ENCODE data around the gene CST11.

Gene CST11

GRCh38 chr20:23419995-23420901, 32.4 kb downstream of the CST11 start:
- peak in 1 of 2 experiments; percentile 27 for DNase-seq

GRCh38 chr20:23419657-23419994, 33.0 kb downstream of the CST11 start:
- no peak for DNase-seq

GRCh38 chr20:23417861-23418260, 34.8 kb downstream of the CST11 start:
- DNase-seq = no peak

GRCh38 chr20:23415959-23416583, 36.6 kb downstream of the CST11 start:
- no peak for DNase-seq

GRCh38 chr20:23415555-23415954, 37.1 kb downstream of the CST11 start:
- no peak for DNase-seq

GRCh38 chr20:23414526-23415188, 38.0 kb downstream of the CST11 start:
- no peak for DNase-seq

- no peak for DNase-seq
Measured at GRCh38 chr20:23413862-23414422, 38.7 kb downstream of the CST11 start.

- DNase-seq = no peak
Measured at GRCh38 chr20:23412026-23412425, 40.6 kb downstream of the CST11 start.

- no peak for DNase-seq
Measured at GRCh38 chr20:23410916-23411695, 41.6 kb downstream of the CST11 start.

GRCh38 chr20:23409800-23410199, 42.9 kb downstream of the CST11 start:
- no peak for DNase-seq

GRCh38 chr20:23408957-23409356, 43.7 kb downstream of the CST11 start:
- DNase-seq = no peak

- DNase-seq = no peak
Measured at GRCh38 chr20:23407781-23408464, 44.8 kb downstream of the CST11 start.

GRCh38 chr20:23406880-23407279, 45.8 kb downstream of the CST11 start:
- DNase-seq = no peak

GRCh38 chr20:23404196-23404595, 48.5 kb downstream of the CST11 start:
- no peak for DNase-seq

- no peak for DNase-seq
Measured at GRCh38 chr20:23403751-23404150, 48.9 kb downstream of the CST11 start.

- DNase-seq = no peak
Measured at GRCh38 chr20:23401051-23401450, 51.6 kb downstream of the CST11 start.
